CD4-positive, alpha-beta T cell (primary cell): ENCODE measurements around the gene RAVER1. TPM values are rescaled to one million over a fixed set of nuclear protein-coding genes. Genes with fewer than 3 reads are reported as not detected.

Experiments
- ATAC-seq: fragments of 200-7000 bp; cut with Tn5 transposase; one replicate; pipeline ENCODE4 v1.10.0; 2022; ENCODE audit warnings: mild to moderate bottlenecking; ENCODE audit not compliant: poor library complexity
- CTCF ChIA-PET: fragments of 350-600 bp; sonication (Branson Sonifier 250); formaldehyde crosslinking; loops from one replicate; lab custom pipeline; 2021; ENCODE audit warnings: antibody characterized with exemption, inconsistent platforms; lab: Charles Lee
- POLR2A ChIA-PET: fragments of 350-600 bp; sonication (Branson Sonifier 250); formaldehyde crosslinking; loops from one replicate; lab custom pipeline; 2021; ENCODE audit warnings: antibody characterized with exemption, inconsistent platforms; lab: Charles Lee
- DNase-seq, 14 experiments: peaks; one replicate each; pipeline ENCODE4 v3.0.0-alpha.2; 2013 to 2020; ENCODE audit warnings: mixed read lengths in 2 of 14
- H3K27ac ChIP-seq, 2 donors: one replicate each; pipeline versions ENCODE4 v1.5.1 to v1.7.0; 2013; ENCODE audit warnings: low read length in 2 of 2, low read depth in 1 of 2, mild to moderate bottlenecking in 1 of 2
- H3K27me3 ChIP-seq, 2 experiments: 1 replicate in 1 of 2; 2 replicates in 1 of 2; pipeline versions ENCODE4 v1.6.1 to v1.7.0; 2013; ENCODE audit warnings: low read length in 2 of 2, control low read depth in 1 of 2, mild to moderate bottlenecking in 1 of 2, moderate library complexity in 1 of 2; ENCODE audit not compliant: insufficient read depth in 2 of 2, control insufficient read depth in 1 of 2
- H3K36me3 ChIP-seq: one replicate; pipeline ENCODE4 v1.6.1; 2013; ENCODE audit warnings: low read length, control low read depth; ENCODE audit not compliant: insufficient read depth
- H3K4me1 ChIP-seq: one replicate; pipeline ENCODE4 v1.6.1; 2013; ENCODE audit warnings: low read length, control low read depth; ENCODE audit not compliant: insufficient read depth
- H3K4me3 ChIP-seq: one replicate; pipeline ENCODE4 v1.5.1; 2013; ENCODE audit warnings: mild to moderate bottlenecking, low read length, moderate library complexity
- H3K9me3 ChIP-seq, 2 experiments: 1 replicate in 1 of 2; 2 replicates in 1 of 2; pipeline versions ENCODE4 v1.6.1 to v1.7.0; 2013; ENCODE audit warnings: low read length in 2 of 2, mild to moderate bottlenecking in 2 of 2, control low read depth in 1 of 2, moderate library complexity in 1 of 2; ENCODE audit not compliant: control insufficient read depth in 1 of 2, insufficient read depth in 1 of 2
- H3K27ac Mint-ChIP-seq: one replicate; pipeline ENCODE4 v1.8.0; 2020; ENCODE audit warnings: mixed read lengths
- H3K27me3 Mint-ChIP-seq: one replicate; pipeline ENCODE4 v1.8.0; 2021; ENCODE audit warnings: mixed read lengths
- H3K36me3 Mint-ChIP-seq: one replicate; pipeline ENCODE4 v1.8.0; 2021; ENCODE audit warnings: low read depth, mixed read lengths
- H3K4me1 Mint-ChIP-seq: one replicate; pipeline ENCODE4 v1.8.0; 2021; ENCODE audit warnings: low read depth, mixed read lengths
- H3K4me3 Mint-ChIP-seq: one replicate; pipeline ENCODE4 v1.8.0; 2020; ENCODE audit warnings: mild to moderate bottlenecking, mixed read lengths
- H3K9me3 Mint-ChIP-seq: one replicate; pipeline ENCODE4 v1.8.0; 2020; ENCODE audit warnings: mixed read lengths
- intact Hi-C, 2 experiments: fragments of 100-400 bp; cut with DNase I in 1 of 2; cut with micrococcal nuclease in 1 of 2; formaldehyde crosslinking; loops; one replicate each; pipeline versions ENCODE4 v1.15.1 to v1.9.0; 2023 to 2025; cut with DNase I, micrococcal nuclease
- total RNA-seq, 174 experiments: library from RNA in 2 of 174; stranded (reverse) in 2 of 174; gene quantifications; one replicate each; pipeline ENCODE4 v1.2.3 and lab custom pipeline; 2021 to 2026
- TF ChIP-seq, protein P1 (sequence below): fragments of 200-600 bp; IDR thresholded peaks from one replicate; pipeline ENCODE4 v1.8.0; 2022; ENCODE audit warnings: antibody characterized with exemption, mild to moderate bottlenecking

RAVER1 gene
- total RNA-seq, 2 experiments from 2014 or later, result 20.5 to 21.3 TPM

DNA sequence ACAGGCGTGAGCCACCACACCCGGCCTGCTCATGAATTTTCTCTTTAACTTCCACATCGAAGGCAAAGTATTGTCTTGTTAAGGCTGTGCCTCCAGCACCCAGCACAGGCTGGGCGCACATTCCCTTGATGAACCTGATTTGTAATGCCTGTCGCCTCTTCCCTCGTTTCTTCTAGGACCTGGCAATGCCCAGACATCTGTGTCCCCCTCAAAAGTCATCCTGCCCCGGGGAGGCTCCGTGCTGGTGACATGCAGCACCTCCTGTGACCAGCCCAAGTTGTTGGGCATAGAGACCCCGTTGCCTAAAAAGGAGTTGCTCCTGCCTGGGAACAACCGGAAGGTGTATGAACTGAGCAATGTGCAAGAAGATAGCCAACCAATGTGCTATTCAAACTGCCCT, 58.7 kb downstream of the RAVER1 start:
- peaks cover 20% of the 10 kb centered on the region for H3K36me3 ChIP-seq
- intact Hi-C loops, result loop anchor here in 1 of 2 experiments (5.0 kb wide), 1 partner anchor 43 kb away; the partner anchor contains the start of gene FDX2
- H3K36me3 Mint-ChIP-seq, result peaks cover 24% of the 10 kb centered on the region
- H3K9me3 Mint-ChIP-seq, result no peaks in the 10 kb centered on the region
- H3K9me3 ChIP-seq, result no peaks in the 10 kb centered on the region
- ChIA-PET CTCF (interaction anchor here (0.7 to 1.2 kb wide), 2 partner anchors 10 to 46 kb away, joined by 3 read pairs; no protein-coding TSS in a partner anchor), POLR2A (no interaction called here)
- H3K4me3 Mint-ChIP-seq, result no peak overlapping the region
- DNase-seq (no peak), ATAC-seq (no peak)
- no peaks in the 10 kb centered on the region for H3K27me3 ChIP-seq
- H3K4me1 Mint-ChIP-seq, result peaks cover 34% of the 10 kb centered on the region
- H3K27me3 Mint-ChIP-seq, result no peaks in the 10 kb centered on the region
- TF ChIP-seq, protein P1, sequence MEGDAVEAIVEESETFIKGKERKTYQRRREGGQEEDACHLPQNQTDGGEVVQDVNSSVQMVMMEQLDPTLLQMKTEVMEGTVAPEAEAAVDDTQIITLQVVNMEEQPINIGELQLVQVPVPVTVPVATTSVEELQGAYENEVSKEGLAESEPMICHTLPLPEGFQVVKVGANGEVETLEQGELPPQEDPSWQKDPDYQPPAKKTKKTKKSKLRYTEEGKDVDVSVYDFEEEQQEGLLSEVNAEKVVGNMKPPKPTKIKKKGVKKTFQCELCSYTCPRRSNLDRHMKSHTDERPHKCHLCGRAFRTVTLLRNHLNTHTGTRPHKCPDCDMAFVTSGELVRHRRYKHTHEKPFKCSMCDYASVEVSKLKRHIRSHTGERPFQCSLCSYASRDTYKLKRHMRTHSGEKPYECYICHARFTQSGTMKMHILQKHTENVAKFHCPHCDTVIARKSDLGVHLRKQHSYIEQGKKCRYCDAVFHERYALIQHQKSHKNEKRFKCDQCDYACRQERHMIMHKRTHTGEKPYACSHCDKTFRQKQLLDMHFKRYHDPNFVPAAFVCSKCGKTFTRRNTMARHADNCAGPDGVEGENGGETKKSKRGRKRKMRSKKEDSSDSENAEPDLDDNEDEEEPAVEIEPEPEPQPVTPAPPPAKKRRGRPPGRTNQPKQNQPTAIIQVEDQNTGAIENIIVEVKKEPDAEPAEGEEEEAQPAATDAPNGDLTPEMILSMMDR, result no peak
- H3K4me3 ChIP-seq, result no peak overlapping the region
- H3K4me1 ChIP-seq, result peaks cover 32% of the 10 kb centered on the region
- no peak overlapping the region for H3K27ac ChIP-seq
- no peak overlapping the region for H3K27ac Mint-ChIP-seq

DNA sequence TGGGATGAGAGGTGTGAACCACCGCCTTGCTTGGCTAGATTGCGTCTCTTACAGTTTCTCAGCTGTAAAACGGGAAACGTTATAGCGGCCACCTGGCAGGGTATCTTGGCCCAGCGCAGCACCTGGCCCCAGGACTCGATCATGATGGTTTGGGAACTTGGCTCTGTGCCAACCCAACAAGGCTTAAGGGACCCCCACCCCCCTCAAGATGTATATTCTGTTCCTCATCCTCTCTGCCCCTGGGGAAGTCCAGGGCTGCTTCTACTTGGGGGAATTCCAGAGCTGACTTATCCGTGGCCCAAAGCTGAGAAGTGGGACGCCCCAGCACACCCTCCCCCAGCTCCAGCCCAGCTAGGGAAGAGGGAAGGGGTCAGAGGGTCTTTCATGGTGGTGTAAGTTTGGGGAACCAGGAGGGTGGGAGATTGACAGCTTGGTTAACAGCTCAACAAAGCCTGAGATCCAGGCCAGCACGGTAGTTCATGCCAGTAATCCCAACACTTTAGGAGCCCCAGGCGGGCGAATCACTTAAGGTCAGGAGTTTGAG, 61.7 kb downstream of the RAVER1 start:
- ChIA-PET CTCF (interaction anchor here (0.5 to 6.4 kb wide), 10 partner anchors 13 to 120 kb away, joined by 3 to 102 read pairs (median 10); partner anchors contain the start of gene ICAM5), POLR2A (interaction anchor here (0.6 to 4.0 kb wide), 17 partner anchors 9 to 436 kb away, joined by 3 to 69 read pairs (median 10); partner anchors contain the start of genes CDC37, FDX2, ICAM4 and ICAM5)
- DNase-seq (peak in 4 of 14 experiments; percentile 24 to 87 (median 65)), ATAC-seq (no peak)
- peaks cover 36% of the 10 kb centered on the region for H3K4me1 ChIP-seq
- peak overlapping the region; percentile 80 for H3K27ac Mint-ChIP-seq
- no peaks in the 10 kb centered on the region for H3K27me3 Mint-ChIP-seq
- no peaks in the 10 kb centered on the region for H3K9me3 Mint-ChIP-seq
- peak overlapping the region; percentile 80 for H3K4me3 ChIP-seq
- no peaks in the 10 kb centered on the region for H3K9me3 ChIP-seq
- peak overlapping the region; percentile 86 for H3K4me3 Mint-ChIP-seq
- peak overlapping the region; percentile 77 to 95 for H3K27ac ChIP-seq
- peaks cover 7% of the 10 kb centered on the region for H3K36me3 ChIP-seq
- no peaks in the 10 kb centered on the region for H3K27me3 ChIP-seq
- peaks cover 38% of the 10 kb centered on the region for H3K4me1 Mint-ChIP-seq
- peaks cover 13% of the 10 kb centered on the region for H3K36me3 Mint-ChIP-seq
- intact Hi-C loops, result loop anchor here (2.0 to 5.0 kb wide), 2 partner anchors 15 to 46 kb away; partner anchors contain the start of genes FDX2 (in 1 of the 2) and ICAM4 (in 1 of the 2)
- TF ChIP-seq, protein P1, result no peak

DNA sequence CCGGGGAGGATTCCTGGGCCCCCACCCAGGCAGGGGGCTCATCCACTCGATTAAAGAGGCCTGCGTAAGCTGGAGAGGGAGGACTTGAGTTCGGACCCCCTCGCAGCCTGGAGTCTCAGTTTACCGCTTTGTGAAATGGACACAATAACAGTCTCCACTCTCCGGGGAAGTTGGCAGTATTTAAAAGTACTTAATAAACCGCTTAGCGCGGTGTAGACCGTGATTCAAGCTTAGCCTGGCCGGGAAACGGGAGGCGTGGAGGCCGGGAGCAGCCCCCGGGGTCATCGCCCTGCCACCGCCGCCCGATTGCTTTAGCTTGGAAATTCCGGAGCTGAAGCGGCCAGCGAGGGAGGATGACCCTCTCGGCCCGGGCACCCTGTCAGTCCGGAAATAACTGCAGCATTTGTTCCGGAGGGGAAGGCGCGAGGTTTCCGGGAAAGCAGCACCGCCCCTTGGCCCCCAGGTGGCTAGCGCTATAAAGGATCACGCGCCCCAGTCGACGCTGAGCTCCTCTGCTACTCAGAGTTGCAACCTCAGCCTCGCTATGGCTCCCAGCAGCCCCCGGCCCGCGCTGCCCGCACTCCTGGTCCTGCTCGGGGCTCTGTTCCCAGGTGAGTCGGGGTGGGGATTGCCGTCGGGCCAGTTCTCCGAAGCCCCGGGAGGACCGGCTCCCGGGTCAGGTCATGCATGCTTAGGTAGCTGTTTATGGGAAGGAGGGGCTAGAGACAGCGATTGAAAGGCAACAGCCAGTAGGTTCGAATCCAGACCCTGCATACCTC, 62.5 kb downstream of the RAVER1 start, which contains the start of gene ICAM1:
Gene ICAM1, plus strand, starts transcription at position 505 of the 779 bp plus-strand sequence. Its CDS starts 40 bp downstream, at position 545.
- Histone ChIP-seq H3K4me3 (peak within 1 kb of the TSS; percentile 80), H3K27ac (peak within 1 kb of the TSS; percentile 77 to 95), H3K36me3 (peaks cover 7% of the 10 kb centered on the region), H3K27me3 (no peaks in the 10 kb centered on the region), H3K9me3 (no peaks in the 10 kb centered on the region), H3K4me1 (peaks cover 36% of the 10 kb centered on the region)
- DNase-seq, result peak in 13 of 14 experiments; percentile 44 to 90 (median 63)
- TF ChIP-seq, protein P1, result peak; percentile 31
- Mint-ChIP-seq H3K27ac (peak within 1 kb of the TSS; percentile 80), H3K4me1 (peaks cover 38% of the 10 kb centered on the region), H3K4me3 (peak within 1 kb of the TSS; percentile 86), H3K36me3 (peaks cover 13% of the 10 kb centered on the region), H3K27me3 (no peaks in the 10 kb centered on the region), H3K9me3 (no peaks in the 10 kb centered on the region)
- CTCF ChIA-PET, result interaction anchor here (0.5 to 6.4 kb wide), 13 partner anchors 9 to 121 kb away, joined by 3 to 102 read pairs (median 6); partner anchors contain the start of genes ICAM5 and TYK2
- POLR2A ChIA-PET, result interaction anchor here (0.6 to 4.0 kb wide), 23 partner anchors 10 to 435 kb away, joined by 3 to 69 read pairs (median 6); partner anchors contain the start of genes CDC37, FDX2, ICAM4 and ICAM5
- intact Hi-C loops, result loop anchor here (2.0 to 5.0 kb wide), 2 partner anchors 16 to 46 kb away; partner anchors contain the start of genes FDX2 (in 1 of the 2) and ICAM4 (in 1 of the 2)
- ATAC-seq, result peak; percentile 67
